ENCODE data around the gene CTXN2. TPM values are rescaled to one million over a fixed set of nuclear protein-coding genes. Genes with fewer than 3 reads are reported as not detected.

Gene CTXN2
- total and polyA plus RNA-seq, 2 of the 13 experiments (the other 11 are each of a cell fraction or from before 2014, with no cell fraction given), result not detected

- no peak for TF ChIP-seq ZBED4 (CRISPR knock-in tag; IDR thresholded peaks at IDR 0.05; ENCODE audit: borderline replicate concordance)
- TF ChIP-seq RXRB (CRISPR knock-in tag; IDR thresholded peaks at IDR 0.05; ENCODE audit: borderline replicate concordance), result no peak
- no peak for TF ChIP-seq TMF1 (CRISPR knock-in tag; IDR thresholded peaks at IDR 0.05; ENCODE audit: low read depth)
- TF ChIP-seq RNF219 (CRISPR knock-in tag; IDR thresholded peaks at IDR 0.05), result no peak
- 0 out of 2 replicates have a peak, but pooled peaks have one; percentile 42 for TF ChIP-seq SPEN (CRISPR knock-in tag; IDR thresholded peaks at IDR 0.05; ENCODE audit: low read depth)
- no peak for TF ChIP-seq ZBTB21 (CRISPR knock-in tag; IDR thresholded peaks at IDR 0.05)
- no peak for TF ChIP-seq STAG1 (CRISPR knock-in tag; IDR thresholded peaks at IDR 0.05)
- no peak for TF ChIP-seq PPARG (CRISPR knock-in tag; conservative IDR thresholded peaks at IDR 0.05)
- no peak for TF ChIP-seq CHCHD3 (CRISPR knock-in tag; IDR thresholded peaks at IDR 0.05)
- no peak for TF ChIP-seq ZNF570 (CRISPR knock-in tag; IDR thresholded peaks at IDR 0.05; ENCODE audit: borderline replicate concordance)
- no peak for TF ChIP-seq PRPF4 (IDR thresholded peaks at IDR 0.05; ENCODE audit: low read depth, low read length, poor library complexity, severe bottlenecking)
- no peak for TF ChIP-seq SRF (IDR thresholded peaks at IDR 0.05; ENCODE audit: low read depth, low read length)
- TF ChIP-seq KIAA2018 (CRISPR knock-in tag; IDR thresholded peaks at IDR 0.05; ENCODE audit: borderline replicate concordance), result no peak
- no peak for TF ChIP-seq TOE1 (CRISPR knock-in tag; IDR thresholded peaks at IDR 0.05)
These were observed 13.5 kb upstream of the CTXN2 start, which contains the start of gene MYEF2 (continued) for GRCh38 chr15:48177766-48178647.

Data from HepG2 (cell line).